ENCODE data around the gene RUNDC3A.
A peak's percentile ranks its signal among the peaks of the same experiment; 100 is the strongest.
"Not testable (repeated sequence)": the region's sequence is repeated elsewhere in the genome, so short reads cannot be mapped to it uniquely, and the experiment has no call there.

Gene RUNDC3A

GRCh38 chr17:44361292-44362260 lies 53.2 kb downstream of the RUNDC3A start:
- DNase-seq: no peak

GRCh38 chr17:44362459-44362948 lies 54.1 kb downstream of the RUNDC3A start:
- DNase-seq: no peak

GRCh38 chr17:44362949-44363612 lies 54.7 kb downstream of the RUNDC3A start:
- DNase-seq: no peak

- peak; percentile 64 for DNase-seq
These were observed 55.3 kb downstream of the RUNDC3A start, which contains the start of gene FAM171A2 for GRCh38 chr17:44363613-44364159. Gene FAM171A2, minus strand, starts transcription at chr17:44363853. Its CDS starts 139 bp downstream, at chr17:44363714.

GRCh38 chr17:44365051-44365450 lies 56.6 kb downstream of the RUNDC3A start:
- DNase-seq: not testable (repeated sequence)

GRCh38 chr17:44367231-44367979 lies 59.0 kb downstream of the RUNDC3A start:
- DNase-seq: no peak
